ENCODE results near the gene PVALEF. TPM values are rescaled to one million over a fixed set of nuclear protein-coding genes. Genes with fewer than 3 reads are reported as not detected.
A peak's percentile ranks its signal among the peaks of the same experiment; 100 is the strongest.

Gene PVALEF
- total RNA-seq, 4 donors from 2014 or later: not detected

DNA sequence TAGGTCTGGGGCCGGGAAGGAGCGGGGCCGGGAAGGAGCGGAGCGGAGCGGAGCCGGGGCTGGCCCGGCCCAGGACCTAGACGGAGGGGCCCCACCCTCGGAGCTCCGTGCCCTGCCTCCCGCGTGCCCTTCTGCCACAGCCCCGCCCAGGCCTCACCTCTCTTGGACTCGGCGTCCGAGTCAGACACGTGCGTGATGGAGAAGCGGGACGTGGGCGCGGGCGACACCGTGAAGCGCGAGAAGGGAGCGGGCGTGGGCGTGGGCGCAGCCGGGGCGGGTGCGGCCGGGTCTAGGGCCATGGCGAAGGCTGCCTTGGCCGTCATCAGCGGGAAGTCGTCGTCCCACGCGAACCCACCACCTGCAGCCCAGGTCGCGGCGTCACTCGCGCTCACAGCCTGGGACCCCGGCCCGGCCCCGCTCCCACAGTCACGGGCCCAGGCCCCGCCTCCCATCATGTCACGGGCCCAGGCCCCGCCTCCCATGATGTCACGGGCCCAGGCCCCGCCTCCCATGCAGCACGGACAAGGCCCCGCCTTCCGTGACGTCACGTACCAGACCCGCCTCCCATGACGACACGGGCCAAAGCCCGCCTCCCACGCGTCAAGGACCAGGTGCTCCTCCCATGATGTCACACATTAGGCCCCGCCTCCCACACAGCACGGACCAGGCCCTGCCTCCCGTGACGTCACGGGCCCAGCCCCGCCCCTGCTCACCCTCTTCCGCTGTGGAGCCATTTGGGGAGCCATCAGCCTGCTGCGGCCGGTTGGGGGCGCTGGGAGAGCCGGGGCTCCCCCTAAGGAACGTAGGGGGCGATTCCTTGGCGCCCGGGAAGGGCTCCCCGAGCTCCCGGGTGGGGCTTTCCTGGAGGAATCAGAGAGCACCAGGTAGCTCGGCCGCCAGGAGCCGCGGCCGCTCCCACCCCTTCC, 45.8 kb upstream of the PVALEF start:
- intact Hi-C loops (cut with DNase I; ENCODE audit: low total_unique reads): no loop called here
- 8 to 45% methylated on average over 62 to 84 of the region's 89 CpGs for WGBS, 2 donors
- DNase-seq (ENCODE audit: low spot score in 2 of 2): peak; percentile 60 to 93
- TF ChIP-seq, protein P1, sequence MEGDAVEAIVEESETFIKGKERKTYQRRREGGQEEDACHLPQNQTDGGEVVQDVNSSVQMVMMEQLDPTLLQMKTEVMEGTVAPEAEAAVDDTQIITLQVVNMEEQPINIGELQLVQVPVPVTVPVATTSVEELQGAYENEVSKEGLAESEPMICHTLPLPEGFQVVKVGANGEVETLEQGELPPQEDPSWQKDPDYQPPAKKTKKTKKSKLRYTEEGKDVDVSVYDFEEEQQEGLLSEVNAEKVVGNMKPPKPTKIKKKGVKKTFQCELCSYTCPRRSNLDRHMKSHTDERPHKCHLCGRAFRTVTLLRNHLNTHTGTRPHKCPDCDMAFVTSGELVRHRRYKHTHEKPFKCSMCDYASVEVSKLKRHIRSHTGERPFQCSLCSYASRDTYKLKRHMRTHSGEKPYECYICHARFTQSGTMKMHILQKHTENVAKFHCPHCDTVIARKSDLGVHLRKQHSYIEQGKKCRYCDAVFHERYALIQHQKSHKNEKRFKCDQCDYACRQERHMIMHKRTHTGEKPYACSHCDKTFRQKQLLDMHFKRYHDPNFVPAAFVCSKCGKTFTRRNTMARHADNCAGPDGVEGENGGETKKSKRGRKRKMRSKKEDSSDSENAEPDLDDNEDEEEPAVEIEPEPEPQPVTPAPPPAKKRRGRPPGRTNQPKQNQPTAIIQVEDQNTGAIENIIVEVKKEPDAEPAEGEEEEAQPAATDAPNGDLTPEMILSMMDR (IDR thresholded peaks at IDR 0.05): no peak
- TF ChIP-seq POLR2A (IDR thresholded peaks at IDR 0.05): no peak
- H3K4me3 ChIP-seq (ENCODE audit: low read depth, poor library complexity, severe bottlenecking): no peak overlapping the region

DNA sequence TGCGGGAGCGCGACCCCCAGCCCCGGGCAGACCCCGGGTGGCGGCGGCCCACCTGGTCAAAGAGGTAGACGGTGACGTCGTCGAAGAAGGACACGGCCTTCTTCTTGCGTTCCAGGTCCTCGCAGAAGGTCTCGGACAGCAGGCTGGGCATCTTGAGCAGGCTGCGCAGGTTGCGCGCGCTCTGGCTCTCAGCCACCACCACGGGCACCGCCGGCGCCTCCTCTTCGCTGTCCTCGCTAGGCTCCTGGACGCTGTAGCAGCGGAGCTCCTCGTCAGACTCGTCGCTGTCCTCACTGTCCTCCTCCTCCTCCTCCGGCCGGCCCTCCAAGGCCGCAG, 45.2 kb upstream of the PVALEF start:
- 60 to 81% methylated on average over 21 to 33 of the region's 33 CpGs for WGBS, 2 donors
- intact Hi-C loops (cut with DNase I; ENCODE audit: low total_unique reads): no loop called here
- H3K4me3 ChIP-seq (ENCODE audit: low read depth, poor library complexity, severe bottlenecking): no peak overlapping the region
- TF ChIP-seq POLR2A (IDR thresholded peaks at IDR 0.05): no peak
- TF ChIP-seq, protein P1 (IDR thresholded peaks at IDR 0.05): no peak
- DNase-seq (ENCODE audit: low spot score in 2 of 2): no peak

DNA sequence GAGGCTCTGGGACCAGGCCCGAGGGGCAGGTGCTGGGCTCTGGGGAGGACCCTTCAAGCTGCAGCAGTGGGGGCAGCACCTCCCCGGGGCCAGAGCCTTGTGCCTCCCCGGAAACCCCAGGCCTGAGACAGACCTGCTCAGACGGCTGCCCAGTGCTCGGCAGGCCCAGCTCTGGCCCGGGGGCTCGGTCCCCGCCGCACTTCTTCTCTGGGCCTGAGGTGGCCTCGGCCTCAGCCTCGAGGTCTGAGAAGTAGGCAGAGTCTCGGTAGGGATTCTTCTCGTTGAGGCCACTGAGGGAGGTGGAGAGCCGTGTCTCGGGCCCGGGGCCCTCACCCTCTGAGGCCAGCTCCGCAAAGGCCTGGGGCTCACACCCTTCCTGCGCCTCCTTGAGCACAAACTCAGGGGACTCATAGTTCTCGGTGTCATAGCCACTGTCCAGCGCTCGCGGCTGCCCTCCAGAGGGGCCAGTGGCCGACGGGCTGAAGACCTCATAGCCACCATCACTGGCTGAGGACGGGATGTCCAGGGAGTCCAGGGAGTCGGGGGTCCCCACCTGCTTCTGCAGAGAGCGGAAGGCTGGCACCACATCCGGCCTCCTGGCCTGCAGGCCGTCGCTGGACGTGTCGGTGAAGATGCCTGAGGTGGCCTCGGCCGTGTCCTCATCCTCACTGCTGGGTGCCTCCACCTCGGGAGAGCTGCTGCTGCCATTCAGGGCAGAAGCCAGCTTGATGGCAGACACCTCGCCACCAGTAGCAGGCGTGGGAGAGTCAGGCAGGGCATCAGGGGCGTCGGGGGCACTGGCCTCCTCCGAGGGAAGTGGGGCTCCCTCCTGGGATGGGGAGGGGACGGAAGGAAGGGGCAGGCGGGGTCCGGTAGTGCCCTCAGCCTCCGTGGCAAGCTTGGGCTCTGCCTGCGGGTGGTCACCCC, 44.3 kb upstream of the PVALEF start:
- intact Hi-C loops (cut with DNase I; ENCODE audit: low total_unique reads): no loop called here
- no peak for DNase-seq (ENCODE audit: low spot score in 2 of 2)
- H3K4me3 ChIP-seq (ENCODE audit: low read depth, poor library complexity, severe bottlenecking): no peak overlapping the region
- TF ChIP-seq, protein P1 (IDR thresholded peaks at IDR 0.05): no peak
- TF ChIP-seq POLR2A (IDR thresholded peaks at IDR 0.05): no peak
- 63 to 71% methylated on average over 16 to 37 of the region's 45 CpGs for WGBS, 2 donors

DNA sequence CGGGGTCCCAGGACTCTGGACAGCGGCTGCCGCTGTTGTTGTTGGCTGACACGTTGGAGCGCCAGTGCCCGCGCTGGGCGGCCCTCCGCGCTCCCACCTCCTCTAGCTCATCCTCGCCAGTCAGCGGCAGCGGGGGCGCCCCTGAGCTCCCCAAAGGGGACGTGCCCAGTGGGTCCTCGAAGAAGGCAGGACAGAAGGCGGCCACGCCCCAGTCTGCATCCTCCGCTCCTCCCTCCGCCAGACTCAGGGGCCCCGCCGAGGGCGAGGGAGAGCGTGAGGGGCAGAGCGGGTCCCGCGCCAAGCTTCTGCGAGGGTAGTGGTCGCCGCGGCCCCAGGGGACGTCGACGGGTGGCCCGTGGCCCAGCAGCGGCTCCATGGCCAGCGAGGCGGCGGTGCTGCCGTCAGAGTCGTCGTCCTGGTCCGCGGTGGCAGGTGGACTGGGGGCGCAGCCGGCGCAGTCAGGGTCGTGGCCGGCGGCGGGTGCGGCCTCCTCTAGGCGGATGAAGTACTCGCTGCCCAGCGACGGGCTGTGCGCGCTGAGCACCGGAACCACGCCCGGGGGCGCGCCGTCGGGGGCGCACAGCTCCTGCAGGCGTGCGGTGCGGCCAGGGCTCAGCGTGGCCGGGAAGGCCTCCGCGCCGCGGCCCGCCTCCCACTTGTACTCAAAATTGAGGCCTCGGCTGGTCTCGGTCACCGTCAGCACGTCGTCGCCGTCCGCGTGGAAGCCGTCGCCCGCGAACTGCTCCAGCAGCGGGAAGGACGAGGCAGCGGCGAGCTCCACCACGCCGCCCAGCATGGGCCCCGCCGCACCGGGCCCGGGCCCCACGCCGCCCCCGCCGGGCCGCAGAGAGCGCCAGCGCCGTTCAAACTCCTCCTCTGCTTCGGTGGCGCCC, 43.2 kb upstream of the PVALEF start:
- intact Hi-C loops (cut with DNase I; ENCODE audit: low total_unique reads): no loop called here
- no peak for DNase-seq (ENCODE audit: low spot score in 2 of 2)
- H3K4me3 ChIP-seq (ENCODE audit: low read depth, poor library complexity, severe bottlenecking): no peak overlapping the region
- WGBS, 2 donors: 24 to 66% methylated on average over 28 to 78 of the region's 109 CpGs
- TF ChIP-seq, protein P1 (IDR thresholded peaks at IDR 0.05): no peak
- no peak for TF ChIP-seq POLR2A (IDR thresholded peaks at IDR 0.05)
